ENCODE data around the gene MAP3K20. TPM values are rescaled to one million over a fixed set of nuclear protein-coding genes. Genes with fewer than 3 reads are reported as not detected.

The MAP3K20 gene
- total and polyA plus RNA-seq, 2 experiments from 2014 or later, result 151 to 169 TPM

GRCh38 chr2:173218326-173219056 is 142.8 kb downstream of the MAP3K20 start:
- TF ChIP-seq CTCF (IDR thresholded peaks at IDR 0.05; ENCODE audit: low read depth, low read length), result no peak
- Histone ChIP-seq H3K27ac (peak overlapping the region; percentile 35), H3K36me3 (peaks cover 15% of the 10 kb centered on the region), H3K4me3 (no peak overlapping the region), H3K4me1 (ENCODE audit: low read depth) (peaks cover 16% of the 10 kb centered on the region), H3K9me3 (ENCODE audit: low read depth) (no peaks in the 10 kb centered on the region), H3K27me3 (no peaks in the 10 kb centered on the region)
- DNase-seq (ENCODE audit: low read depth in 1 of 2, low spot score in 1 of 2), result peak; percentile 44 to 53

- H3K4me1 ChIP-seq (ENCODE audit: low read depth), result peaks cover 16% of the 10 kb centered on the region
- no peaks in the 10 kb centered on the region for H3K9me3 ChIP-seq (ENCODE audit: low read depth)
- peak in 1 of 2 donors; percentile 39 for DNase-seq (ENCODE audit: low read depth in 1 of 2, low spot score in 1 of 2)
- H3K27me3 ChIP-seq, result no peaks in the 10 kb centered on the region
- no peak for TF ChIP-seq CTCF (IDR thresholded peaks at IDR 0.05; ENCODE audit: low read depth, low read length)
- H3K4me3 ChIP-seq, result no peak overlapping the region
- peaks cover 15% of the 10 kb centered on the region for H3K36me3 ChIP-seq
- H3K27ac ChIP-seq, result no peak overlapping the region
These were observed 145.6 kb downstream of the MAP3K20 start for GRCh38 chr2:173221132-173221695.

GRCh38 chr2:173221937-173222594 is 146.4 kb downstream of the MAP3K20 start:
- Histone ChIP-seq H3K27me3 (no peaks in the 10 kb centered on the region), H3K4me1 (ENCODE audit: low read depth) (peaks cover 16% of the 10 kb centered on the region), H3K27ac (no peak overlapping the region), H3K4me3 (no peak overlapping the region), H3K36me3 (peaks cover 15% of the 10 kb centered on the region), H3K9me3 (ENCODE audit: low read depth) (no peaks in the 10 kb centered on the region)
- DNase-seq (ENCODE audit: low read depth in 1 of 2, low spot score in 1 of 2), result no peak
- TF ChIP-seq CTCF (IDR thresholded peaks at IDR 0.05; ENCODE audit: low read depth, low read length), result no peak

- no peaks in the 10 kb centered on the region for H3K27me3 ChIP-seq
- DNase-seq (ENCODE audit: low read depth in 1 of 2, low spot score in 1 of 2), result no peak
- no peaks in the 10 kb centered on the region for H3K4me1 ChIP-seq (ENCODE audit: low read depth)
- H3K9me3 ChIP-seq (ENCODE audit: low read depth), result no peaks in the 10 kb centered on the region
- no peak overlapping the region for H3K27ac ChIP-seq
- H3K4me3 ChIP-seq, result no peak overlapping the region
- TF ChIP-seq CTCF (IDR thresholded peaks at IDR 0.05; ENCODE audit: low read depth, low read length), result no peak
- peaks cover 15% of the 10 kb centered on the region for H3K36me3 ChIP-seq
These were observed 148.2 kb downstream of the MAP3K20 start for GRCh38 chr2:173223871-173224270.

- Histone ChIP-seq H3K27me3 (no peaks in the 10 kb centered on the region), H3K9me3 (ENCODE audit: low read depth) (no peaks in the 10 kb centered on the region), H3K4me1 (ENCODE audit: low read depth) (peaks cover 12% of the 10 kb centered on the region), H3K4me3 (no peak overlapping the region), H3K36me3 (peaks cover 3% of the 10 kb centered on the region), H3K27ac (peak overlapping the region; percentile 23)
- DNase-seq (ENCODE audit: low read depth in 1 of 2, low spot score in 1 of 2), result peak in 1 of 2 donors; percentile 8
- no peak for TF ChIP-seq CTCF (IDR thresholded peaks at IDR 0.05; ENCODE audit: low read depth, low read length)
These were observed 151.5 kb downstream of the MAP3K20 start for GRCh38 chr2:173226899-173227698.
